Measurements from ENCODE around the gene TBCD. TPM values are rescaled to one million over a fixed set of nuclear protein-coding genes. Genes with fewer than 3 reads are reported as not detected.
A peak's percentile ranks its signal among the peaks of the same experiment; 100 is the strongest.

Gene TBCD
- total RNA-seq, 1 experiment from 2014 or later = 90.7 TPM

- H3K4me1 Mint-ChIP-seq (ENCODE audit: low read depth, unreplicated experiment) = peaks cover 51% of the 10 kb centered on the region
- no TSS peak for BruUV-seq (replicated peaks)
- CTCF ChIA-PET = no interaction called here
- H3K27ac Mint-ChIP-seq (ENCODE audit: unreplicated experiment) = peak overlapping the region; percentile 95
- no peaks in the 10 kb centered on the region for H3K27me3 Mint-ChIP-seq (ENCODE audit: unreplicated experiment)
- DNase-seq = no peak
- peaks cover 35% of the 10 kb centered on the region for H3K36me3 Mint-ChIP-seq (ENCODE audit: insufficient read depth, unreplicated experiment)
- no peak overlapping the region for H3K4me3 Mint-ChIP-seq (ENCODE audit: low read depth, unreplicated experiment)
- intact Hi-C loops (cut with micrococcal nuclease; ENCODE audit: unreplicated experiment) = no loop called here
- H3K9me3 Mint-ChIP-seq (ENCODE audit: low read depth, unreplicated experiment) = no peaks in the 10 kb centered on the region
- no peak for TF ChIP-seq CTCF (IDR thresholded peaks at IDR 0.05; ENCODE audit: unreplicated experiment)
These were observed 135.6 kb downstream of the TBCD start for GRCh38 chr17:82887255-82888164.

- Mint-ChIP-seq H3K27ac (ENCODE audit: unreplicated experiment) (peak overlapping the region; percentile 95), H3K27me3 (ENCODE audit: unreplicated experiment) (no peaks in the 10 kb centered on the region), H3K9me3 (ENCODE audit: low read depth, unreplicated experiment) (no peaks in the 10 kb centered on the region), H3K4me1 (ENCODE audit: low read depth, unreplicated experiment) (peaks cover 49% of the 10 kb centered on the region), H3K36me3 (ENCODE audit: insufficient read depth, unreplicated experiment) (peaks cover 32% of the 10 kb centered on the region), H3K4me3 (ENCODE audit: low read depth, unreplicated experiment) (peak overlapping the region; percentile 55)
- no TSS peak for BruUV-seq (replicated peaks)
- peak; percentile 80 for DNase-seq
- no peak for TF ChIP-seq CTCF (IDR thresholded peaks at IDR 0.05; ENCODE audit: unreplicated experiment)
- CTCF ChIA-PET = interaction anchor here (0.6 to 2.6 kb wide), 7 partner anchors 12 to 266 kb away, joined by 3 to 12 read pairs (median 5); no protein-coding TSS in a partner anchor
- intact Hi-C loops (cut with micrococcal nuclease; ENCODE audit: unreplicated experiment) = no loop called here
These were observed 137.0 kb downstream of the TBCD start for GRCh38 chr17:82888583-82889495.

- intact Hi-C loops (cut with micrococcal nuclease; ENCODE audit: unreplicated experiment) = no loop called here
- BruUV-seq (replicated peaks) = no TSS peak
- Mint-ChIP-seq H3K27me3 (ENCODE audit: unreplicated experiment) (no peaks in the 10 kb centered on the region), H3K4me3 (ENCODE audit: low read depth, unreplicated experiment) (peak overlapping the region; percentile 55), H3K36me3 (ENCODE audit: insufficient read depth, unreplicated experiment) (peaks cover 25% of the 10 kb centered on the region), H3K27ac (ENCODE audit: unreplicated experiment) (peak overlapping the region; percentile 95), H3K4me1 (ENCODE audit: low read depth, unreplicated experiment) (peaks cover 49% of the 10 kb centered on the region), H3K9me3 (ENCODE audit: low read depth, unreplicated experiment) (no peaks in the 10 kb centered on the region)
- TF ChIP-seq CTCF (IDR thresholded peaks at IDR 0.05; ENCODE audit: unreplicated experiment) = no peak
- DNase-seq = peak; percentile 90
- CTCF ChIA-PET = interaction anchor here (0.9 to 2.6 kb wide), 6 partner anchors 13 to 108 kb away, joined by 3 to 12 read pairs (median 4); no protein-coding TSS in a partner anchor
These were observed 137.9 kb downstream of the TBCD start for GRCh38 chr17:82889496-82890338.
